Measurements from ENCODE around the gene ASTL.
A peak's percentile ranks its signal among the peaks of the same experiment; 100 is the strongest.

Gene ASTL

GRCh38 chr2:96144481-96145035 is 6.3 kb upstream of the ASTL start:
- H3K27ac ChIP-seq, result peak overlapping the region; percentile 83
- TF ChIP-seq CTCF (IDR thresholded peaks at IDR 0.05) (no peak), ZFX (IDR thresholded peaks at IDR 0.05; ENCODE audit: borderline replicate concordance) (no peak)

DNA sequence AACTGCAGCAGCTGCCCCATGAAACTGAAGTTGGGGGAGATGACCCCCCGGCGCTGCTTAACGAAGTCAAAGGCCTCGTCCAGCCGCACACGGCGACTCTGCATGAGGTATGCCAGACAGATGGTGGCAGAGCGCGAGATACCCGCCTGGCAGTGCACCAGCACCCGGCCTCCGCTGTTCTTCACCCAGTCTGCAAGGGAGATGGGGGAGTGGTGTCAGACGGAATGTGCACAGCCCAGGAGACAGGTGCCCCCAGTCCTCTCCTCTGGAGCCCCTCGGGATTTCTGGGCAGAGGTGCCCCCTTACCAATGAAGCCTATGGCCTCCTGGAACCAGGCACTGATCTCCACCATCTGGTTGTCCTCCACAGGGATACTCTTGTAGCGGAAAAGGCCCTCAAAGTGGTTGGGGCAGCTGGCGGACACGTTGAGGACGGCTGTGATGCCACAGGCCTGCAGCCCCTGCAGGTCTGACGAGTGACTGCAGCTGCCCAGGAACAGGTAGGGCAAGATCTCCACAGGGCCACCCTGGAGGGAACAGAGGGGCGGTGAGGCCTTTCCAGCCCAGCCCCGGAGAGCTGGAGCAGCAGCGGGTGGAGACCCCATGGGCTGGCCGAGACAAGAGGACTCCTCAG is 5.7 kb upstream of the ASTL start:
- peak overlapping the region; percentile 83 for H3K27ac ChIP-seq
- TF ChIP-seq CTCF (IDR thresholded peaks at IDR 0.05) (peak; percentile 23; the same call in 1 of the 2 replicates), ZFX (IDR thresholded peaks at IDR 0.05; ENCODE audit: borderline replicate concordance) (no peak)

DNA sequence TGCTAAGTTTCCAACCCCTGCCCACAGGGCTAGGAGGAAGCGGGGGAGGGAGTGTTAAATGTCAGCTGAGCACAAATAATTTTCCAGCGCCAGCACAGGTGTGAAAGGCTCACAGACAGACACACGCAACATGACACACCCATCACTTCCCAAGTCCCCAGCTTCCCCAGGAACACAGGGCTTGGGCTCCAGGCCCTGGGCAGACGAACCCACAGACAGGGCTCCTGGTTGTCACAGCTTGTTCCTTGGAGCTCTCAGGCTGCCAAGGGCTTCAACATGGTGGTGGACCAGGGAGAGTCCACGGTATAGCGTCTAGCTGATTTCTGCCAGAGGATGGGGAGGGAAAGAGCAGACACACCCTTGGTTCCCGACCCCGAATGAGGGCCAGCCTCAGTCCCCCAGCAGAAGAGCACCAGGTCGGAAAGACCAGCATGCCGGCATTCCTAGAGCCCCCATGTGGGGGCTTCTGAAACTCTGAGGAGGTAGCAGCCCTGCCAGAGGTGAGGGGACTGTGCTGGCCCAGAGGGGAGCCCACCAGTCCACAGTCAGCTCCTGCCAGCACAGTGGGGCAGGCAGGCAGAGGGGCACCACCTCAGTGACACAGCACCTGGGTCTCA is 5.0 kb upstream of the ASTL start:
- TF ChIP-seq CTCF (IDR thresholded peaks at IDR 0.05) (no peak), ZFX (IDR thresholded peaks at IDR 0.05; ENCODE audit: borderline replicate concordance) (no peak)
- H3K27ac ChIP-seq, result peak overlapping the region; percentile 83

- TF ChIP-seq CTCF (IDR thresholded peaks at IDR 0.05) (0 out of 2 replicates have a peak, but pooled peaks have one; percentile 15), ZFX (IDR thresholded peaks at IDR 0.05; ENCODE audit: borderline replicate concordance) (no peak)
- peak overlapping the region; percentile 83 for H3K27ac ChIP-seq
Observed at GRCh38 chr2:96142217-96143113, 4.2 kb upstream of the ASTL start.

GRCh38 chr2:96141624-96141967 is 3.3 kb upstream of the ASTL start:
- peak overlapping the region; percentile 83 for H3K27ac ChIP-seq

- no peak for TF ChIP-seq ZFX (IDR thresholded peaks at IDR 0.05; ENCODE audit: borderline replicate concordance)
- TF ChIP-seq CTCF (IDR thresholded peaks at IDR 0.05), result no peak
- peak overlapping the region; percentile 83 for H3K27ac ChIP-seq
Observed at GRCh38 chr2:96140941-96141623, 2.8 kb upstream of the ASTL start.

- TF ChIP-seq ZFX (IDR thresholded peaks at IDR 0.05; ENCODE audit: borderline replicate concordance), result no peak
- TF ChIP-seq CTCF (IDR thresholded peaks at IDR 0.05), result no peak
- H3K27ac ChIP-seq, result peak overlapping the region; percentile 42; the same call in 1 of the 2 replicates
Observed at GRCh38 chr2:96139181-96139758, 968 bp upstream of the ASTL start.
